ENCODE data around the gene HSPA4. TPM values are rescaled to one million over a fixed set of nuclear protein-coding genes. Genes with fewer than 3 reads are reported as not detected.

Gene HSPA4
- total RNA-seq, 1 donor from 2014 or later: 96.6 TPM

DNA sequence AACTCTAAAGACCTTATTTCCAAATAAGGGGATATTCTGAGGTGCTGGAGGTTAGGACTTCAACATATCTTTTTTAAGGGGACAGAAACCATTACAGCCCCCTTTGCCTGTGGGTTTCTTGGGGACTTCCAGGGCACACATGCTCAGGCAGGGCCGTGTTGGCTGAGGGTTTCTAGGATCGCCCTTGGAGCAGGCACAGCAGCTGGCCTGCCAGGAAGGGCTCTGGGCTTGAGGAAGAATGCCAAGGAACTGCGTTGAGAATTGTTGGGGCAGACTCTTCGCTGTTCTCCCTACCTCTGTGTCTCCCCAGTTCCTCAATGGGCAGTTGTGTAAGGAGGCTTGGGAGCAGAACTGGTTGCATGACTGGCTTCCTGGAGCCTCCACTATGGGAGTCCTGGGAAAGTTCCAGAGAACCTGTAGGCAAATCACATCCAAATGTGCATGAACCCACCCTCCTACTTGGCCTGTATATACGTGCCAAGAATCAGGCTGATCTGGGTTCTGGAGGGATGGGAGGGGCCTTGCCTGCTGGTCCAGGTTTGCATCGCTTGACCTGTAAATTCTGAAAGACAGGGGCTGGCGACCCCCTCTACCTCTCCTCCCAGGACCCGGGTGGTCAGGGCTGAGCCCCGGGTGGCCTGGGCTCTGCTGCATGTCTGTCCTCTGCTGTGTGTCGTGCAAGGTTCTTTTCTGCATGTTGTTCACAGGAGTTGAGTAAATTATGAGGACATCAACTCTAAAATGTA is 65.5 kb downstream of the HSPA4 start:
- Mint-ChIP-seq H3K27ac (ENCODE audit: unreplicated experiment) (no peak overlapping the region), H3K4me3 (ENCODE audit: unreplicated experiment) (no peak overlapping the region)

DNA sequence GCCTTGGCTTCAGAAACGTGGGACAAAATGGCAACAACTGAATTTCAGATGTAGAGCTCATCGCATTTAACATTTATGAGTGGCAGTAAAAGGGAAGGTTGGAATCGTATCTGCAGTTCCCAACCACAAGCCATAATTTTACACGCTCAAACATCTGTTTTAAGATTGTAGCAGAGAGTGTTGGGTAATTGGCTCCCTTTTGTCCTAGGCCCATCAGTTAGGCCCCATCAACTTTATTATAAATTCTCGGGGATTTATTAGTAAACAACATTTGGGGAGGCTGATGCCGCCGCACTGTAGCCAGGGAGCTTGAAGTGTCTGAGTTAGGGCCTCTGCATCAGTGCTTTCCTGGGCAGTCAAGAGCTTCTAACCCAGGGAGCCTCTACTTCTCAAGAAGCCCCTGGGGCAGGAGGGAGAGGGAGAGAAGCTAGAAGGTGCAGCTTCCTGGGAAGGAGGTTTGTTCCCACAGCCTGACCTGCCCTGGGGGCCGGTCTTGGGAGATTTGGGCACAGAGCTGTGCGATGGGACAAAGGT is 66.2 kb downstream of the HSPA4 start:
- Mint-ChIP-seq H3K27me3 (ENCODE audit: unreplicated experiment) (peaks cover 2% of the 10 kb centered on the region), H3K36me3 (ENCODE audit: unreplicated experiment) (no peaks in the 10 kb centered on the region), H3K4me1 (ENCODE audit: low read depth, unreplicated experiment) (peaks cover 6% of the 10 kb centered on the region), H3K4me3 (ENCODE audit: unreplicated experiment) (no peak overlapping the region), H3K27ac (ENCODE audit: unreplicated experiment) (no peak overlapping the region), H3K9me3 (ENCODE audit: unreplicated experiment) (peaks cover 2% of the 10 kb centered on the region)
- DNase-seq: no peak
- TF ChIP-seq, protein P1, sequence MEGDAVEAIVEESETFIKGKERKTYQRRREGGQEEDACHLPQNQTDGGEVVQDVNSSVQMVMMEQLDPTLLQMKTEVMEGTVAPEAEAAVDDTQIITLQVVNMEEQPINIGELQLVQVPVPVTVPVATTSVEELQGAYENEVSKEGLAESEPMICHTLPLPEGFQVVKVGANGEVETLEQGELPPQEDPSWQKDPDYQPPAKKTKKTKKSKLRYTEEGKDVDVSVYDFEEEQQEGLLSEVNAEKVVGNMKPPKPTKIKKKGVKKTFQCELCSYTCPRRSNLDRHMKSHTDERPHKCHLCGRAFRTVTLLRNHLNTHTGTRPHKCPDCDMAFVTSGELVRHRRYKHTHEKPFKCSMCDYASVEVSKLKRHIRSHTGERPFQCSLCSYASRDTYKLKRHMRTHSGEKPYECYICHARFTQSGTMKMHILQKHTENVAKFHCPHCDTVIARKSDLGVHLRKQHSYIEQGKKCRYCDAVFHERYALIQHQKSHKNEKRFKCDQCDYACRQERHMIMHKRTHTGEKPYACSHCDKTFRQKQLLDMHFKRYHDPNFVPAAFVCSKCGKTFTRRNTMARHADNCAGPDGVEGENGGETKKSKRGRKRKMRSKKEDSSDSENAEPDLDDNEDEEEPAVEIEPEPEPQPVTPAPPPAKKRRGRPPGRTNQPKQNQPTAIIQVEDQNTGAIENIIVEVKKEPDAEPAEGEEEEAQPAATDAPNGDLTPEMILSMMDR (IDR thresholded peaks at IDR 0.05; ENCODE audit: partially characterized antibody, unreplicated experiment): no peak

More for the DNA sequence above, 65.5 kb downstream of the HSPA4 start:
- Mint-ChIP-seq H3K9me3 (ENCODE audit: unreplicated experiment) (peaks cover 2% of the 10 kb centered on the region), H3K4me1 (ENCODE audit: low read depth, unreplicated experiment) (peaks cover 6% of the 10 kb centered on the region), H3K27me3 (ENCODE audit: unreplicated experiment) (peaks cover 2% of the 10 kb centered on the region), H3K36me3 (ENCODE audit: unreplicated experiment) (no peaks in the 10 kb centered on the region)
- TF ChIP-seq, protein P1 (IDR thresholded peaks at IDR 0.05; ENCODE audit: partially characterized antibody, unreplicated experiment): no peak
- no peak for DNase-seq

DNA sequence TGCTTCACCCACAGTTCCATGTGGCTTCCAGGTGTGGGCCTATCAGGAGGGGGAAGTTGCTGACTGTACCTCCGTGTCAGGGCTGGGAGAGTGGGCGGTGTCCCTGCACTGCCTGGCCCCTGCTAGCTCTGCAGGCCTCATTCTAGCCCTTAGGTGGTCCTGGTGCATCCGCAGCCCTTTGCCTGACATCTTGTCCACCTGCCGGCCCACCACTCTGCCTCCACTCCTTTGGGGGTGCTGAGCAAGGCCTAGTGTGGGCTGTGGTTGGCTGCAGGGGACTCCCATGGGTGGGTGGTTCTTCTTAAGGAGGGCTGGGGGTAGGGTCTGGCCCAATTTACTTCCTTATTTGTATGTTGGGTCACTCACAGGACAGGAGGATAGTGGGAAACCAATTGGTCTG is 66.9 kb downstream of the HSPA4 start:
- Mint-ChIP-seq H3K4me1 (ENCODE audit: low read depth, unreplicated experiment) (peaks cover 4% of the 10 kb centered on the region), H3K27ac (ENCODE audit: unreplicated experiment) (no peak overlapping the region), H3K9me3 (ENCODE audit: unreplicated experiment) (peaks cover 2% of the 10 kb centered on the region), H3K27me3 (ENCODE audit: unreplicated experiment) (peaks cover 2% of the 10 kb centered on the region), H3K4me3 (ENCODE audit: unreplicated experiment) (no peak overlapping the region), H3K36me3 (ENCODE audit: unreplicated experiment) (no peaks in the 10 kb centered on the region)
- TF ChIP-seq, protein P1 (IDR thresholded peaks at IDR 0.05; ENCODE audit: partially characterized antibody, unreplicated experiment): no peak
- DNase-seq: no peak

DNA sequence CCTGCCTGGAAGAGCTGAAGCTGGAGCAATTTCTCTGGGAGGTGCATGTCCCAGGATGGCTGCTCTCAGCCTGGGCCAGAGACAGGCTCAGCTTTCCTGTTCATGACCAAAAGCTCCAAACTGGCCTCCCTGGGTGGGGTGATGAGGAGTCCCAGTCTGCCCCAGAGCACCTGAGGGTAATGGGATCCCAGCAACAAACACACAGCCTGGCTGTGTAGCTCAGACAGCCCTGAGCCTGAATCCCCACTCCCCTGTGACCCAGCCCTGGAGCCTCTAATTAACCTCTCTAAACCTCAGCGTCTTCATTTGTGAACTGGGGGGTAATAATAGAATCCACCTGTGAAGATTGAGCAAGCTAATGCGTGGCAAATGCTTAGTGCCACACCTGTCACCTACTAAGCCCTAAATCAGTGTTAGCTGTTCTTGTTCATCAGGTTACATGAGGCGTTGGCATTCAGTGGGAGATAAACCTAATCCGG is 67.5 kb downstream of the HSPA4 start:
- TF ChIP-seq, protein P1 (IDR thresholded peaks at IDR 0.05; ENCODE audit: partially characterized antibody, unreplicated experiment): no peak
- H3K36me3 Mint-ChIP-seq (ENCODE audit: unreplicated experiment): no peaks in the 10 kb centered on the region
- H3K27ac Mint-ChIP-seq (ENCODE audit: unreplicated experiment): no peak overlapping the region
- no peak overlapping the region for H3K4me3 Mint-ChIP-seq (ENCODE audit: unreplicated experiment)
- DNase-seq: no peak
- peaks cover 2% of the 10 kb centered on the region for H3K27me3 Mint-ChIP-seq (ENCODE audit: unreplicated experiment)
- H3K4me1 Mint-ChIP-seq (ENCODE audit: low read depth, unreplicated experiment): peaks cover 4% of the 10 kb centered on the region
- peaks cover 2% of the 10 kb centered on the region for H3K9me3 Mint-ChIP-seq (ENCODE audit: unreplicated experiment)

DNA sequence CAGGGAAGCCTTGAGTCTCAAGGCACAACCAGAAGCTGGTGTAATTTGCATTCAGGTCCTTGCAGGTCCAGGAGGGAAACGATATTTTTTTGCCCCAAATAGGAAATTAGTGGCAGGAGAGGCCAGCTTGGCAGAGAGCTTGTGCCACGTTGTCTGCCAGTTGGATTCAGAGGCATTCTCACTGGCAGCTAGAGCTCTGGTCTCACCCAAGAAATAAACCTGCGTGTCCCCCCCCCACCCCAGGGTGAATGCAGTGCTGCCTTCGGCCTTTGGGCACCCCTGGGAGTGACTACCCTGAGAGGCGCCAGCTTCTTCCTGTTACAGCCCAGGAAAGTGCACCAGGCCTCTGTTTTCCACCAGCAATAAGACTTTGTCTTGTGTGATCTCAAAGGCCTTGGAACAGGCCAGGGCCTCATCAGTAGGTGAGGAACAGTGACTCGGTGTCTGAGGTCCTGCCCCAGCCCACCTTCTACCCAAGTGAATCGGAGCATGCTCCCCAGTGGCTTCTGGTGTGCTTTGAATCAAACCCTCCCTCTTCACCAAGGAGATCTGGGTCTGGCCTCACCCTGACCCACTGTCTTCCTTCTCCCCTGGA is 68.4 kb downstream of the HSPA4 start:
- TF ChIP-seq, protein P1 (IDR thresholded peaks at IDR 0.05; ENCODE audit: partially characterized antibody, unreplicated experiment): no peak
- Mint-ChIP-seq H3K4me3 (ENCODE audit: unreplicated experiment) (no peak overlapping the region), H3K36me3 (ENCODE audit: unreplicated experiment) (no peaks in the 10 kb centered on the region), H3K27ac (ENCODE audit: unreplicated experiment) (no peak overlapping the region), H3K4me1 (ENCODE audit: low read depth, unreplicated experiment) (peaks cover 2% of the 10 kb centered on the region), H3K27me3 (ENCODE audit: unreplicated experiment) (no peaks in the 10 kb centered on the region), H3K9me3 (ENCODE audit: unreplicated experiment) (peaks cover 2% of the 10 kb centered on the region)
- no peak for DNase-seq
